Epithelial cell of esophagus (primary cell): ENCODE results near the gene COL13A1.

Experiments used
- DNase-seq: peaks from one replicate; pipeline ENCODE4 v3.0.0; 2010; ENCODE audit warnings: low read depth
- H3K4me3 ChIP-seq: 2 replicates; pipeline ENCODE4 v1.5.1; 2011; ENCODE audit warnings: mild to moderate bottlenecking, low read length, control low read depth
- CTCF ChIP-seq: IDR thresholded peaks from 2 replicates; pipeline ENCODE4 v1.5.1; 2011; ENCODE audit warnings: low read depth, mild to moderate bottlenecking, low read length, control low read depth, inconsistent platforms; ENCODE audit not compliant: insufficient read depth; ENCODE audit errors: missing control alignments

COL13A1 gene

DNA sequence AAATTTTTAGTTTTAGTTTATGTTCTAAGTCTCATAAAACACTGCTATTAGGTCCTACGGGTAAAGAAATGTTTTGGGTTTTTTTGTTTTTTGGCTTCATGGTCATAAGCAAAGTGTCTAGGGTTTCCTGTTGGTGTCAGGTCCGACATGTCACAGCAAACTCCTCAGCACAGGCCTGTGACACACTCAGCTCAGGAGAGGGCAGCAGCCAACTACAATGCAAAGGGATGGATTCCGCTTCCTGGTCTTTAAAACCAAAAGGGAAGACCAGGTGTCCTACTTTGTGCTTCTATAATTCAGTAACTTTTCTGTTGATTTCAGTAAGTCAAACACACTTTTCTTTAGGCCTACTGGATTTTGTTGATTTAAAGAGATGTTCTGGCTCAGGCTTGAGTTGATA, 167.1 kb downstream of the COL13A1 start:
- H3K4me3 ChIP-seq: no peak overlapping the region
- DNase-seq: peak; percentile 54
- TF ChIP-seq CTCF: peak; percentile 54

GRCh38 chr10:69969977-69970376, 168.3 kb downstream of the COL13A1 start:
- no peak for TF ChIP-seq CTCF
- no peak overlapping the region for H3K4me3 ChIP-seq
- no peak for DNase-seq

DNA sequence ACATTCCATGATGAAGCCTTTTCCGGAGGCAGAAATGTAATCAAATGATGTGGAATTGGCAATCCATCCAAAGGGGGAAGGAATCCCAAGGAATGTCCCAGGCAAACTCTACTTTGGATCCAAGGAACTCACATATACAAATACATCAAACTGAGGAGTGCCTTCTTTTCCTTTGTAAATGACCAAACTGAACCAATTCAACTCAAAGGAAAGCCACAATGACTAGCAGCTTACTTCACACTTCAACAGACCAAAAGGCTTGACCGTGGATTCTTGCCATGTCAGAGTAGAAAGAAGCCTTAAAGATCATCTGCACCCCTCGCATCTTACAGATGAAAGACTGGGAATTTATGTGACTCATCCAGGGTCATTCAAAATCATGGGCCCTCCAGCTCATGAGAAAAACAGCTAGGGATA, 171.3 kb downstream of the COL13A1 start:
- TF ChIP-seq CTCF: no peak
- DNase-seq: no peak
- no peak overlapping the region for H3K4me3 ChIP-seq

- DNase-seq: no peak
- TF ChIP-seq CTCF: no peak
- H3K4me3 ChIP-seq: no peak overlapping the region
Observed at GRCh38 chr10:69973678-69974077, 172.0 kb downstream of the COL13A1 start.

GRCh38 chr10:69974551-69975155, 172.9 kb downstream of the COL13A1 start:
- no peak for TF ChIP-seq CTCF
- no peak for DNase-seq
- no peak overlapping the region for H3K4me3 ChIP-seq

DNA sequence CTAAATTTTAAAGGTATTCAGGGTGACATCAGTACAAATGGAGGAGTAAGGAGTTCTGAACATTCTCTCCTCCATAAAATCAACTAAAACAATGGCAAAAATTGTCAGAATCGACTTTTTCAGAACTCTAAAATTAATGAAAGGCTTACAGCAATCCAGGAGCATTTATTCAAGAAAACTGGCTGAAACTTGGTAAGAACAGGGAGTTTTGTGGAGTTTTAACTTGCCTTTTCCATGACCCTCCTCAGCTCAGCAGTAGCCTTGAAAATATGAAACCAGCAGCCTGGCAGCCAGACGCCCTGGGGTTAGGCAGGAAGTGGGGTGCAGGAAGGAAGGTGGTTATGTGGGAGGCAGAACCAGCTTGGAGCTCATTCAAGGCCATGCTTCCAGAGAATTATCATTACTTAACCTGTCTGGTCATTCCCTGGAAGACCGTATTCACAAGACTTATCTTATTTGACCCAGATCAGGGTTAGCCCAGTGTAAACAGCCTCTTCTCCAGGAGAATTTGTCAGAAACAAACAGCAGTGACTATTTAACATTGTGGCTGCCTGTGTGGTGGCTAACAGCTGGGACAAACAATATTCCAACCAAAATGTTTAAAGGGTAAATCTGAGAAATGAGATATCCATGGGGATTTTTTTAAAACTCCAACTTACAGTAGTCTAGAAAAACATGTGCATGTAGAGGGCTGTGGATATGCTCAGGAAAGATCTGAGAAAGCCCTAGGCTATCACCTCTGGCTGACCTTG, 175.3 kb downstream of the COL13A1 start:
- no peak for DNase-seq
- no peak overlapping the region for H3K4me3 ChIP-seq
- TF ChIP-seq CTCF: no peak

DNA sequence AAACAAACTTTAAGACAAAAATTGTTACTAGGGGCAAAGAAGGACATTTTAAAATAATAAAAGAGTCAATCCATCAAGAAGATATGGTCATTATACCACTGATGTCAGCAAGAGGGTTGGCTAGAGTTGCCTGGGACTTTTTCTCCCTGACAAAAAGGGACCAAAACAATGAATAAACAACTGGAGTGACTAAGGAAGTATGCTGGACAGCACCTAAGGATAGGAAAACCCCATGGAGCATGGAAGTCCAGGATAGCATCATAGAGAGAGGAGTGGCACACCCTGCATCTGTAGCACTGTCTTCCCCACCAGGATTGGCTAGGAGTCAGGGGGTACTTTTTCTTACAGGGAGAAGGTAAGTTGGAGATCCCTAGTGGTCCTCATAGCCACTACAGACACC, 177.5 kb downstream of the COL13A1 start:
- TF ChIP-seq CTCF: no peak
- H3K4me3 ChIP-seq: no peak overlapping the region
- no peak for DNase-seq
